B cell (primary cell): ENCODE data around the gene CNTNAP2.

Source experiments
- EZH2 ChIP-seq: IDR thresholded peaks from 2 replicates; pipeline ENCODE4 v1.6.1; 2012; ENCODE audit warnings: borderline replicate concordance, low read depth, mild to moderate bottlenecking, moderate library complexity, low read length; ENCODE audit not compliant: insufficient read depth, poor library complexity, severe bottlenecking
- TF ChIP-seq, protein P1 (sequence below): fragments of 200-600 bp; IDR thresholded peaks from one replicate; pipeline ENCODE4 v1.8.0; 2022; ENCODE audit warnings: antibody characterized with exemption, mild to moderate bottlenecking

DNA sequence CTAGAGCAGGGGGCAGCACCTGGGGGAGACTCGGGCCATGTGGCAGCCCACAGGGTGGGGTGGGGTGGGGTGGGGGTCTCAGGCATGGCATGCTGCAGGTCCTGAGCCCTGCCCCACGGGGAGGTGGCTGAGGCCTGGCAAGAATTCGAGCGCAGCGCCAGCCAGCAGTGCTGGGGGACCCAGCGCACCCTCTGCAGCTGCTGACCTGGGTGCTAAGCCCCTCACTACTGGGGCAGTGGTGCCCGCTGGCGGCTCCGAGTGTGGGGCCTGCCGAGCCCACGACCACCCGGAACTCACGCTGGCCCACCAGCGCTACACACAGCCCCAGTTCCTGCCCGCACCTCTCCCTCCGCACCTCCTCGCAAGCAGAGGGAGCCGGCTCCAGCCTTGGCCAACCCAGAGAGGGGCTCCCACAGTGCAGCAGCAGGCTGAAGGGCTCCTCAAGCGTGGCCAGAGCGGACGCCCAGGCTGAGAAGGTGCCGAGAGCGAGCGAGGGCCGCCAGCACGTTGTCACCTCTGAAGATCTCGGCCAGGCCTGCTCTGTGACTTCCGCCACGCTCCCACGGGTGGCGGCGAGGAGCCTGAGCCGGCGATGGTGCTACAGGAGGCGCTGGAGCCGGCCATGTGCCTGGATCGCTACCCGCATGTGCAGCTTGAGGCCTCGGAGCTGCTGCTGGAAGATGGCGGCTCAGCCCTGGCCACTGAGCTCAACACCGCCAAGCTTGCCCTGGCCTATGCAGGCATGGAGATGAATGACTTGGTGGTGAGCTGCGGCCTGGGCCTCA, 2328.9 kb downstream of the CNTNAP2 start:
- TF ChIP-seq, protein P1, sequence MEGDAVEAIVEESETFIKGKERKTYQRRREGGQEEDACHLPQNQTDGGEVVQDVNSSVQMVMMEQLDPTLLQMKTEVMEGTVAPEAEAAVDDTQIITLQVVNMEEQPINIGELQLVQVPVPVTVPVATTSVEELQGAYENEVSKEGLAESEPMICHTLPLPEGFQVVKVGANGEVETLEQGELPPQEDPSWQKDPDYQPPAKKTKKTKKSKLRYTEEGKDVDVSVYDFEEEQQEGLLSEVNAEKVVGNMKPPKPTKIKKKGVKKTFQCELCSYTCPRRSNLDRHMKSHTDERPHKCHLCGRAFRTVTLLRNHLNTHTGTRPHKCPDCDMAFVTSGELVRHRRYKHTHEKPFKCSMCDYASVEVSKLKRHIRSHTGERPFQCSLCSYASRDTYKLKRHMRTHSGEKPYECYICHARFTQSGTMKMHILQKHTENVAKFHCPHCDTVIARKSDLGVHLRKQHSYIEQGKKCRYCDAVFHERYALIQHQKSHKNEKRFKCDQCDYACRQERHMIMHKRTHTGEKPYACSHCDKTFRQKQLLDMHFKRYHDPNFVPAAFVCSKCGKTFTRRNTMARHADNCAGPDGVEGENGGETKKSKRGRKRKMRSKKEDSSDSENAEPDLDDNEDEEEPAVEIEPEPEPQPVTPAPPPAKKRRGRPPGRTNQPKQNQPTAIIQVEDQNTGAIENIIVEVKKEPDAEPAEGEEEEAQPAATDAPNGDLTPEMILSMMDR = no peak
- TF ChIP-seq EZH2 = no peak
